HEK293T (cell line): ENCODE data around the gene FBLN2.

Experiments
- CTCF ChIA-PET: fragments of 350-600 bp; formaldehyde crosslinking; extraction: SDS; loops from one replicate; lab custom pipeline; 2021; ENCODE audit warnings: antibody characterized with exemption, inconsistent platforms; lab: Yijun Ruan, JAX
- POLR2A ChIA-PET: fragments of 350-600 bp; formaldehyde crosslinking; extraction: SDS; loops from one replicate; lab custom pipeline; 2020; ENCODE audit warnings: antibody characterized with exemption, inconsistent platforms; lab: Yijun Ruan, JAX
- DNase-seq: peaks from one replicate; pipeline ENCODE4 v3.0.0; 2012; ENCODE audit warnings: mixed read lengths; ENCODE audit errors: extremely low spot score
- ARNT ChIP-seq: fragments of 450-650 bp; IDR thresholded peaks from 2 replicates; pipeline ENCODE4 v1.6.1; 2017; ENCODE audit warnings: mild to moderate bottlenecking
- BHLHE40 ChIP-seq: fragments of 450-650 bp; IDR thresholded peaks from 2 replicates; pipeline ENCODE4 v1.6.1; 2016; ENCODE audit warnings: mild to moderate bottlenecking, moderate library complexity, borderline replicate concordance
- CTBP1 ChIP-seq: fragments of 450-650 bp; IDR thresholded peaks from 2 replicates; pipeline ENCODE4 v1.6.1; 2016; ENCODE audit warnings: borderline replicate concordance
- ELF4 ChIP-seq: fragments of 450-650 bp; IDR thresholded peaks from 2 replicates; pipeline ENCODE4 v1.6.1; 2017; ENCODE audit warnings: antibody characterized with exemption
- FOXA1 ChIP-seq: fragments of 450-650 bp; IDR thresholded peaks from 2 replicates; pipeline ENCODE4 v1.6.1; 2016; ENCODE audit warnings: mild to moderate bottlenecking
- FOXK2 ChIP-seq: fragments of 450-650 bp; IDR thresholded peaks from 2 replicates; pipeline ENCODE4 v1.6.1; 2016; ENCODE audit warnings: mild to moderate bottlenecking
- FOXM1 ChIP-seq: fragments of 450-650 bp; IDR thresholded peaks from 2 replicates; pipeline ENCODE4 v1.6.1; 2017; ENCODE audit warnings: mild to moderate bottlenecking, borderline replicate concordance
- HDGF ChIP-seq: fragments of 450-650 bp; IDR thresholded peaks from 2 replicates; pipeline ENCODE4 v1.6.1; 2017; ENCODE audit warnings: antibody characterized with exemption, borderline replicate concordance
- L3MBTL2 ChIP-seq: fragments of 450-650 bp; conservative IDR thresholded peaks from 2 replicates; pipeline ENCODE4 v1.6.1; 2016; ENCODE audit warnings: mild to moderate bottlenecking
- LEF1 ChIP-seq: fragments of 450-650 bp; IDR thresholded peaks from 2 replicates; pipeline ENCODE4 v1.6.1; 2017; ENCODE audit warnings: mild to moderate bottlenecking, borderline replicate concordance
- NFRKB ChIP-seq: fragments of 450-650 bp; IDR thresholded peaks from 2 replicates; pipeline ENCODE4 v1.6.1; 2016; ENCODE audit warnings: mild to moderate bottlenecking, moderate library complexity
- SP1 ChIP-seq: fragments of 450-650 bp; IDR thresholded peaks from 2 replicates; pipeline ENCODE4 v1.6.1; 2017
- SUZ12 ChIP-seq: fragments of 450-650 bp; IDR thresholded peaks from 2 replicates; pipeline ENCODE4 v1.6.1; 2016; ENCODE audit warnings: mild to moderate bottlenecking
- TARDBP ChIP-seq: fragments of 450-650 bp; IDR thresholded peaks from 2 replicates; pipeline ENCODE4 v1.6.1; 2016
- ZNF384 ChIP-seq: fragments of 450-650 bp; IDR thresholded peaks from 2 replicates; pipeline ENCODE4 v1.6.1; 2016
- TF ChIP-seq, protein P1 (sequence below): fragments of 450-650 bp; IDR thresholded peaks from 2 replicates; pipeline ENCODE4 v1.6.1; 2016

Gene FBLN2

DNA sequence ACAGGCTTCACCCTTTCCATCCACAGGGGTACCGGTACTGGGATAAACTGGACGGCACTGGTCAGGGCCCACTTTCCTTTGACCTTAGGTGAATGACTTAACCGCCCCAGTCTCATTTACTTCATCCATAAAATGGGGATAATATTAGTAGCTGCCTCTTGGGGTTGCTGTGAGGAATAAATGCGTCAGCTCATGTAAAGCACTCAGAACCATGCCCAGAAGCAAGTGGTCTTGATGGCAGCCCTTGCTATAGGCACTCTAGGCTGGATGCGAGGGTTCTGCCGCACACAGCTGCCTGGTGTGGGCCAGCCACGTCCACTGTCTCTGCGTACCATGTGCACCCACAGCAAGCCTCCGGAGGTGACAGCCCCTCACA is 32.2 kb upstream of the FBLN2 start:
- TF ChIP-seq HDGF, result no peak
- no peak for TF ChIP-seq CTBP1
- TF ChIP-seq LEF1, result no peak
- no peak for TF ChIP-seq ARNT
- no peak for TF ChIP-seq NFRKB
- no peak for TF ChIP-seq L3MBTL2
- no peak for TF ChIP-seq BHLHE40
- TF ChIP-seq FOXA1, result no peak
- no peak for TF ChIP-seq FOXM1
- no peak for TF ChIP-seq ZNF384
- no peak for TF ChIP-seq FOXK2
- TF ChIP-seq SP1, result no peak
- no peak for TF ChIP-seq ELF4
- no peak for TF ChIP-seq SUZ12
- TF ChIP-seq TARDBP, result no peak
- TF ChIP-seq, protein P1, sequence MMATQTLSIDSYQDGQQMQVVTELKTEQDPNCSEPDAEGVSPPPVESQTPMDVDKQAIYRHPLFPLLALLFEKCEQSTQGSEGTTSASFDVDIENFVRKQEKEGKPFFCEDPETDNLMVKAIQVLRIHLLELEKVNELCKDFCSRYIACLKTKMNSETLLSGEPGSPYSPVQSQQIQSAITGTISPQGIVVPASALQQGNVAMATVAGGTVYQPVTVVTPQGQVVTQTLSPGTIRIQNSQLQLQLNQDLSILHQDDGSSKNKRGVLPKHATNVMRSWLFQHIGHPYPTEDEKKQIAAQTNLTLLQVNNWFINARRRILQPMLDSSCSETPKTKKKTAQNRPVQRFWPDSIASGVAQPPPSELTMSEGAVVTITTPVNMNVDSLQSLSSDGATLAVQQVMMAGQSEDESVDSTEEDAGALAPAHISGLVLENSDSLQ, result no peak
- DNase-seq, result no peak
- CTCF ChIA-PET, result no interaction called here
- POLR2A ChIA-PET, result no interaction called here

DNA sequence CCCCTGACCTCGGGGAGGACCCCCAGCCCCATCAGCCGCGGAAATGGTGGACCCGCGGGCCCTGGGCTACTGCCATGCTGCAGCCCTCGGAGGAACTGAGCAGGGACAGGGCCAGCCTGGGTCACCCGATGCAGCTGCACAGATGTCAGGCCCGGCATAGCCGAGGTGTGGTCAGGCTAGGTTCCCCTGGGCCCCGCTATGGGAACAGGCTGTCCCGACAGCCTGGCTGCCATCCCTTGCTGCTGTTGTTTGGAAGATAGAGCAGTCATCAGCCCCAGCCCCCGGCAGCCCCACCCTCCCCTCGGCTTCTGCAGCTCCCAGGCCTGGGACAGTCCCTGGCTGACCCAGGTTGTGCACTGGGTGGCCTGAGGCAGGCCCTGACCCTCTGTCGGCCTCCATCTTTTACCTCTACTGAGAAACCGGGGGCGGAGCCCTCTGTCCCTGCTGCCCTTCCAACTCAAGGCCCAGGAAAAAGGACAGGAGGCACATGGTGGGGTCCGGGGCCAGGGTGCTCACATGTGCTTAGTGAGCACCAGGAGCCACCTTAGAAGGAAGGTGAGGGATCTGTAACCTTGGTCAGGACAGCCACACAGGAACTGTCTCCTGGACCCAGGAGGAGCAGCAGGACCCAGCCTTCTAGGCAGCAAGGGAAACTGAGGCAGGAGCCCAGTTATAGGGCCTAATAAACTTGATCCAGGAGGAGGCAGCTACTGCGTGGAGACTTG is 31.5 kb upstream of the FBLN2 start:
- ChIA-PET POLR2A (no interaction called here), CTCF (no interaction called here)
- DNase-seq, result no peak
- no peak for TF ChIP-seq L3MBTL2
- TF ChIP-seq, protein P1, result no peak
- no peak for TF ChIP-seq LEF1
- no peak for TF ChIP-seq HDGF
- TF ChIP-seq BHLHE40, result no peak
- TF ChIP-seq FOXA1, result no peak
- no peak for TF ChIP-seq FOXK2
- no peak for TF ChIP-seq FOXM1

DNA sequence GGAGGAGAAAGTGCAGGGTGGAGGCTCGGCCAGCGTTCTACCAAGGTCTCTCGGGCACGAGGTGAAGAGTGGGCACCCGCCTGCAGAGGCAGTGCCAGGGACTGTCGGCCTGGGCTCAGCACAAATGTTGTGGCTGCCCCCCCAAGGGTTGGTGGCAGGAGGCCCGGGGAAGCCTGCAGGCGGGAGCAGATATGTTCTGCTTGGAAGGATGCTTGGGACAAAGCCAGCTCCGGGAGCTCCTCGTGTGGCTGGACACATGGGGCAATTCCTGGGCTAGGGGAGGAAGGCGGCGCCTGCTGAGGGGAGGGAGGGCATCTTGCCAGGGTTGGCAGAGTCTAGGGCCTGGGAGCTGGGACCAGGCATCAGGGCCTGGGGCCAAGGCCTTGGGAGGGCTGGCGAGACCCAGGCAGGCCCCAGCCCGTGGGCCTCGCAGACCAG is 30.4 kb upstream of the FBLN2 start:
- no peak for DNase-seq
- POLR2A ChIA-PET, result no interaction called here
- CTCF ChIA-PET, result no interaction called here
- TF ChIP-seq ARNT (no peak), SUZ12 (no peak), FOXM1 (no peak), ZNF384 (no peak), LEF1 (no peak), FOXA1 (no peak), SP1 (no peak), TARDBP (no peak), HDGF (no peak), ELF4 (no peak), FOXK2 (no peak), BHLHE40 (no peak), NFRKB (no peak), CTBP1 (no peak), L3MBTL2 (no peak)
- TF ChIP-seq, protein P1, result no peak

DNA sequence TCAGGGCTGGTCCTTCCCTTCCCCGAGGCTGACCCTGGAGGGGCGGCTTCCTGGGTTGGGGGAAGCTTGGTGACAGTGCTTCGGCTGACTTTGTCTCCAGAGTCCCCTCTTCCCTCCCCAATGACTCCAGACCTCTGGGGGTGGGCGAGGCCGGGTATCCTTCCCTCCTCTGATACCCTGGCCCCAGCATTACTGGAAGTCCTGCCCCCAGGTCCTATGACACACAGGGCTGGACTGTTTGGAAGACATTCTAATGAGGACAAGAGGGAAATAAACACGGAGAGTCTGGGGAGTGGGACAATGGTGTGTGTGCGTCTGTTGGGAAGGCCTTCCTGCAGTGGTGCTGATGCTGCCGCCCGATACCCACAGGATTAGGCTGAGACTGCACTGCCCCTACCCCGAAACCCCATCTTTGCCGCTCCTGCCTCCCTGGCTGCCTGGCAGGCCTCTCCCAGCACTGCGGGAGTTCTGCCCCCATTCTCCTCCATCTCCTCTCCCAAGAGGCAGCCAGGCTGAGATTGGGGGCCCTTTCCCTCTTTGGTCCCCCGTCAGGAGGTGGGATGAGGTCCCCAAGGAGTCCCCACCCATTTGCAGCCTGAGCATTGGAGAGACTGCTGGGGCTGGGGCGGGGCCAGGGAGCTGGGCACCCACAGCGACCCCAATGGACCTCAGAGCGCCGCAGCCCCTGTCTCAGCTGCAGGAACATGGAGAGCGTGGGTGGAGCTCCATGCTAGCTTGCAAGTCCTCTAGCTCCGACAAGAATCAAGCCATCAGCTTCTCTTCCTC is 29.7 kb upstream of the FBLN2 start:
- DNase-seq, result no peak
- POLR2A ChIA-PET, result no interaction called here
- no peak for TF ChIP-seq TARDBP
- TF ChIP-seq CTBP1, result no peak
- no peak for TF ChIP-seq SUZ12
- TF ChIP-seq SP1, result no peak
- no peak for TF ChIP-seq ZNF384
- TF ChIP-seq, protein P1, result no peak
- TF ChIP-seq L3MBTL2, result no peak
- TF ChIP-seq FOXA1, result no peak
- no peak for TF ChIP-seq BHLHE40
- no peak for TF ChIP-seq FOXK2
- no peak for TF ChIP-seq ELF4
- no peak for TF ChIP-seq LEF1
- no peak for TF ChIP-seq NFRKB
- TF ChIP-seq ARNT, result no peak
- no peak for TF ChIP-seq HDGF
- no peak for TF ChIP-seq FOXM1
- CTCF ChIA-PET, result interaction anchor here (1.0 kb wide), 1 partner anchor 19 kb away, joined by 3 read pairs; no protein-coding TSS in a partner anchor

DNA sequence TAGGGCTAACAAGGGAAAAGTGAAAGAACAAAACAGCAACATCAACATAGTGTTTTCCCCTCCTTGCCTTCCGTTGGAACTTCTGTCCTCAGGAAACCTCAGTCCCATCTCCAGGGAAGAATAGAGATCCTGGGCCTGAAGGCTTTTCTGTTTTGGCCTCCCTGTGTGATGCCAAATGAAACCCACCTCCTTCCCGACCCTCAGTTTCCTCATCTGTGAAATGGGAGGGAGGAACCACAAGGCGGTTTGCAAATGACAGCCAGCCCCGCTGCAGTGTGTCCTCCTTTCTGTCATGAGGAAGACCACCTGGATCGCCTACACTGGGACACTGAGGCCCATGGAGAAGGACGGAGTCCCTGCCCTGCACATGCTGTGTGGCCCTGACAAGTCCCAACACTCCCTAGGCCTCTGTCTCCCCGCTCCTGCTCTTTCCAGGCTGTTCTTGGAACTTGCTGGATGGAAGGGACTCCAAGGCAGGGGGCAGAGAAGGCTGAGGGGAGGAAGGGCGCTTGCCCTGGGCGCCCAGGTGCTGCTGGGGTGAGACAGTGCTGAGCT is 28.5 kb upstream of the FBLN2 start:
- no peak for TF ChIP-seq BHLHE40
- TF ChIP-seq SP1, result no peak
- TF ChIP-seq SUZ12, result no peak
- TF ChIP-seq LEF1, result no peak
- TF ChIP-seq TARDBP, result no peak
- TF ChIP-seq FOXM1, result no peak
- ChIA-PET POLR2A (no interaction called here), CTCF (interaction anchor here (1.0 kb wide), 1 partner anchor 20 kb away, joined by 3 read pairs; no protein-coding TSS in a partner anchor)
- DNase-seq, result no peak
